ENCODE data around the gene TAMALIN.
A peak's percentile ranks its signal among the peaks of the same experiment; 100 is the strongest.

TAMALIN gene

DNA sequence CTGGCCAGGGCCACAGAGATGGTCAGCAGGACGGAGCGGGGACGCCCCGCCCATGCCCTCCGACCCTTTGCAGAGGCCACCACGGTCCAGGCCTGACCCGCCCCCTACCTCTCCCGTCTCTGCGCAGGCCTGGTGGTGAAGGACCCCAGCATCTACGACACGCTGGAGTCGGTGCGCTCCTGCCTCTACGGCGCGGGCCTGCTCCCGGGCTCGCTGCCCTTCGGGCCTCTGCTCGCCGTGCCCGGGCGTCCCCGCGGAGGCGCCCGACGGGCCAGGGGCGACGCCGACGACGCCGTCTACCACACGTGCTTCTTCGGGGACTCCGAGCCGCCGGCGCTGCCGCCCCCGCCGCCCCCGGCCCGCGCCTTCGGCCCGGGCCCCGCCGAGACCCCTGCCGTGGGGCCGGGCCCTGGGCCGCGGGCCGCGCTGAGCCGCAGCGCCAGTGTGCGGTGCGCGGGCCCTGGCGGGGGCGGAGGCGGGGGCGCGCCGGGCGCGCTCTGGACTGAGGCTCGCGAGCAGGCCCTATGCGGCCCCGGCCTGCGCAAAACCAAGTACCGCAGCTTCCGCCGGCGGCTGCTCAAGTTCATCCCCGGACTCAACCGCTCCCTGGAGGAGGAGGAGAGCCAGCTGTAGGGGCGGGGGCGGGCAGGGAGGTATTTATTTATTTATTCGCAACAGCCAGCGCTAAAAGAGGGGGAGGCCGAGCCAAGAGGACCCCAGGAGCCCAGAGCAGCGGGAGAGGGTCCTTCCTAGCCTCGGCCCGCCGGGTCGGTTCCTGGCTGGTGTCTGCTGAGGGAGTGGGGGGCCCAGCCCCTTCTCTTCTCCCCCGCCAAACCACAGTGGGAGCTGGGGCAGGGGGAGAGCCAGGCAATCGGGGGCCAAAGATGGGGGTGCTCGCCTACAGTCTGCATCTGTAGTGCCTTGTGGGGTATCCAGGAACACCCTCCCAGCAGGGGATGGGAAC lies 8.1 kb downstream of the TAMALIN start:
- DNase-seq (ENCODE audit: low spot score) = no peak

DNA sequence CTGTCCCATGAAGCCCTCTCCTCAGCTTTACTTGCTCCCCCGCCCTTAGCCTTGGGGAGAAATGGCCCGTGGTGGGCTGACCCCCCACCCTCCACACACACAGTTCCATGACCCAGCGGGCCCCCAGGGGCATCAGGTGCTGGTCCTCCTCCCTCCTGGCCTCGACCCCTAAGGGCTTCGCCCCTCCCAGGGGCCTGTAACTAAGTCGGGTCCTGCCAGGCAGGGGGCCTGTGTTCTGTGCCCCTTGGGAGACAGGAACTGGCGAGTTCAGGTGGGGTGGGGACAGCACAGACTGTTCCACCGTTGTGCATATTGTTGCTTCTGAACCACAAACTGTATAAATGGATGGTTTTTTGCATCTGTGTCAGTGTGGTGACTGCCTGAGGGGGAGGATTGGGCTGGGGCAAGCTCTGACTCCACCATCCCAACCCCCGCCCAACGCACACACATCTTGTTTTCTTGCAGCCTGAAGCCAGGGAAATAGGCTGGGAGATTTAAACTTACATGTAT lies 8.8 kb downstream of the TAMALIN start:
- DNase-seq (ENCODE audit: low spot score) = no peak

DNA sequence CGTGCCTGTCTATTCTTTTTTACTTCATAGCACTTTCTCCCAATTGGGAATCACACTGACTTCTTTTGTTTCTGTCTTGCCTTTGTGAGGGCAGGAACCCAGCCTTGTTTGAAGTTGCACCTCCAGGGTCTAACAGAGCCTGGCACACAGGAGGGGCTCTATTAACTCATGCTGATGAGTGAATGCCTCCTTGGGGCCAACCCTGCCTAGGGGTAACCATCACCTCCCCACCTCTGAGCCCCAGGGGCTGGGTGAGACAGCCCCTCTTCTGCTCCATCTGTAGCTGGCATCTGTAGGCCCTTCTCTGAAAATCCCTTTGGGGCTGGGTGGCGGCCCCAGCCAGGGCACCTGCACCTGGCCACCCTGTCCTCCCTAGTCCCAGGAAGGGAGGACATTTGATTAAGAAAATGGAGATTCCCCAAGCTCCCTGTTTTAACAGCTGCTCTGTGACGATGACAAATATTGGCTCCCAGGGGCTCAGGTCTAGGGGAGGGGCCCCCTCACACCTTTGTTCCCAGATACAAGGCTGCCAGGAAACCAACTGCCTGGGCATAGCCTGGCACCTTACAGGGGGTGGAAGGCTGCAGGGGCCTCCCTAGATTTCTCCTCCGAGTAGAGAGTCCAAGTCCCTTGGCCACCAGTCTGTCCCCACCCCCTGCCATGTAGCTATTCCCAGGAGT lies 11.8 kb downstream of the TAMALIN start:
- DNase-seq (ENCODE audit: low spot score) = no peak

DNA sequence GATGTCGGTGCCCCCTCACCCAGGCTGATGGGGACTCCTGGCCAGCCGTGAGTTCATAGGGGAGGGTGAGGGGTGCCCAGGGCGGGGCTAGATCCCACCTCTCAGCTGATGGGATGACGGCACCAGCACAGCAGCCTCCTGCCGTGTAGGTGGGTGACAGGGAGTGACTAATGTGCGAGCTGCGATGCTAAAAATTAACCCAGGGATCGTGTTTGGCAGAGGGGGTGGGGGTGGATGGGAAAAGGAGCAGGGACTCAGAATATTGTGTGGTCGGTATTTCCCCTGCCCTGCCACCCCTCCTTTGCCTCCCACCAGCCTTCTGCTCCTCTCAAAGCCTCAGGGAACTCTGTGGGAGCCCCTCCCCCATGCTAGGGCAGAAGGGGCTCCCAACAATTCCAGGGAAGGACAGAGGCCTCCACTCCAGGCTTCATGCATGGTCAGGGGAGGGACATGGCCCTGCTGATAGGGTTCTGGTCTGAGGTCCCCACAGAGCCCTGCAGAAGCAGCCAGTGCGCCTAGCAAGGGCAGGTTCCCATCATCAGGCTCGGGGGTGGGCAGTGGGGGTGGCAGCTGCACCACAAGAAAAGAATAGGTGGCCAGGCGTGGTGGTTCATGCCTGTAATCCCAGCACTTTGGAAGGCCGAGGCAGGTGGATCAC lies 12.5 kb downstream of the TAMALIN start:
- DNase-seq (ENCODE audit: low spot score) = no peak

DNA sequence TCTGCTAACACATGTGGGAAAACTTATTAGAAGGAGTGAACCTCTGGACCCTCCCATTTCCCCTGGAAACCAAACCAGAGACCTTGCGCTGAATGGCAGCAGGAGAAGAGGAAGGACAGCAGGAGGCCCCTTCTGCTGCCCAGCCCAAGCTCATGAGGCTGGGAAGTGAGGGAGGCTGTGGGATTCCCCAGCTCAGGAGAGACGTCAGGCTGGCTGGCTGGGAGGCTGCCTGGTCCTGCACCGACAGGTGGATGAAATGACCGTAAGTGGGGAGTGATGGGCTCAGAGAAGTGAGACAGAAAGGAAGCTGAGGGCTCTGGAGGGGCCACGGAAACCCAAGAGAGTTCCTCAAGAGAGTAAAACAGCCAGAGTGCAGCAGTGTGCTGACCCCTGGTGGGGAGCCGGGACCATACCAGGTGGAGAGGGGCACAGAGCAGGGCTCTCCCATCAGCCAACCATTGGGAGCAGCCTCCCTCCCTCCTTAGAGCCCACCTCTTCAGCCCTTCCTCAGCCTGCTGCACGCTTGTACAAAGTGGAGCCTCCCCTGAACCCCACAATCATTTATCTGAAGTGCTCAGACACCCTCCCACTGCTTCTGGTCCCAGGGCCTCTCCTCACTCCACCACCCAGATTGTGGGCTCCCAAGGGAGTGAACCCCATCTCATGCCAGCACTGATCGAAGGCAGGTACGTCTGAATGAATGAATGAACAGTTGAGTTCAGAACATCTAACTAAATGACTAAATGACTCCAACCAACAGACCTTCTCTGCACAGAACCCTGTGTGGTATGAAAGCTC lies 14.0 kb downstream of the TAMALIN start:
- peak; percentile 70 for DNase-seq (ENCODE audit: low spot score)

DNA sequence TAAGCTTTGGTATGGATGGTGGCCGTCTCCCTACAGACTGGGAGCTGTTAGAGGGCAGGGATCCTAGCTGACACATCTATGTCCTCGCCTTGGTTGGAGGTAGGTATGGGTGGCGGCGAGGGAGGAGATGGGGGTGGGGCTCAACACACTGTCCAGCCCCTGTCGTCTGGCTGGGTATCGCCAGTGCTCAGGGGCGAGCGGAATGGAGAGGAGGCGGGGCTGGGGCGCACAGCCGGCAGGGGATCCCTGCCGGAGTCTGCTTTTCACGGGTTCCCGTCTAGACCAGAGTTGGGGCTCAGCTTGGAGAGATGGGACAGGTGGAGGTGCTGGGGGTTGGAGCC lies 16.1 kb downstream of the TAMALIN start:
- no peak for DNase-seq (ENCODE audit: low spot score)

DNA sequence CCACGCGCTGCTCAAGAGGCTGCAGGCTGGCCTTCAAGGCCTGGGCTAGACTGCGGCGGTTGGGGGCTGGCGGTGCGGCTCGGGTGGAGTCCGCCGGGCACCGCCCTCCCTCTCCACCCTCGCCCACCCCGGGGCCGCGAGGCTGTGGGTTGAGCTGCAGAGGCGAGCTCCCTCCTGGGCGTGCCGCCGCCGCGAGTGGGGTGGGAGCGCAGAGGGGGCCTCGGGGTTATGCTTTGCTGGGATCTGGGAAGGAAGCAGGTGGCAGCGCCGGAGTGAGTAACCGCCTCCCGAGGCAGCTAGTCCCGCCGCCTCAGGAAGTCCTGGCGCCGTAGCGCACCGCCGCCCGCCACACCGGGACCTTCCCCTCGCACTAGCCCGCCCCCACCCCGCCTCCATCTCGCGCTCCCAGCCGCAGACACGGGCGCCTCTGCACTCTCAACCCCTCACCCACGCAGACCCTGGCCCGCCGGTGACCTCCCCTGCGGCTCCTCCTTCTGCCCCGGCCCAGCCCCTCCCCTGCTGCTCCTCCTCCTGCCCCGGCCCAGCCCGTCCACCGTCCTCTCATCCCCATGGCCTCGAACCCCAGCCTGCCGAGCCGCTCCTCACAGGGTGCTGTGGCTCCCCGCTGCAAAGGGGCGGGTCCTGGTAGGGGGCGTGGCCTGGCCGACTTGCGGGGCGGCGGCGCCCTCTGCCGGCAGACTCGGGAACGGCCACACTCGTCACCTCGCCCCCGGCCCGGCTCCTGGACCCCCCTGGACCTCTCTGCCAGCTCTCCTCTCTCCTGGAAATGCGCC lies 16.6 kb downstream of the TAMALIN start:
- DNase-seq (ENCODE audit: low spot score) = peak; percentile 95

DNA sequence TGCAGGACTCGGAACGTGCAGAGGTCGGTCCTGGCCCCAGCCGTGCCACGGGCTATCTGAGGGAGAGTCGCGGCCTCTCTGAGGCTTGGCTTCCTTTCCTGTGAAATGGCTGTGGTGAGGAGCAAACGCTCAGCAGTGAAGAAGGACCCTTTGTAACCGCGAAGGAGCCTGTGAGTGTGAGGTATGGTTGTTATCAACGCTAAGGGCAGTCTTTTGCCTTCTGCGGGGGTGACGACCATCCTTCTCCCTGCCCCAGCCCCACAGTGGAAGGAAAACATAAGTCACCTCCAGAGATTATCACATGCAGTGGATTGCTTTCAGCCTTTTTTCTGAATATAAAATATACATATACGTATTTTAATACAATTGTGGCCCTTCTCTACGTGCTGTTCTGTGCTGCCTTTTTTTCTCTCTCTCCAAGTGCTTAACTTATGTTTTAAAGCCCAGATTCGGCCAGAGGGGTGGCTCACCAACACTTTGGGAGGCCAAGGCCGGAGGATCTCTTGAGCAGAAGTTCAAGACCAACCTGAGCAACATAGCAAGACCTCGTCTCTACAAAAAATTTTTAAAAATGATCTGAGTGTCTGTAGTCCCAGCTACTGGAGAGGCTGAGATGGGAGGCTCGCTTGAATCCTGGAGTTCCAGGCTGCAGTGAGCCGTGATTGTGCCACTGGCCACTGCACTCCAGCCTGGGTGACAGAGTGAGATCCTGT lies 17.4 kb downstream of the TAMALIN start:
- no peak for DNase-seq (ENCODE audit: low spot score)

DNA sequence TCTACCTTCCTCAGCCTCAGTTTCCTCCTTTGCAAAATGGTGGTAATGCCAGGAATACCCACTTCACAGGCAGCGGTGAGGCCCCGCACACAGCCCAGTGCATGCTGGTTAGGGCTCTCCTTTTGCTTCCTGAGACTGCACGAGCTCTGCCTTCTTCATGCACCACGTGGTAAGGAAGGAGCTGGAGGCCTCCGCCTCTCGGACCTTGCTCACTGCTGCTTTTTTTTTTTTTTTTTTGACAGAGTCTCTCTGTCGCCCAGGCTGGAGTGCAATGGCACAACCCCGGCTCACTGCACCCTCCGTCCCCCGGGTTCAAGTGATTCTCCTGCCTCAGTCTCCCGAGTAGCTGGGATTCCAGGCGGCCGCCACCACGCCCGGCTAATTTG lies 18.1 kb downstream of the TAMALIN start:
- no peak for DNase-seq (ENCODE audit: low spot score)

DNA sequence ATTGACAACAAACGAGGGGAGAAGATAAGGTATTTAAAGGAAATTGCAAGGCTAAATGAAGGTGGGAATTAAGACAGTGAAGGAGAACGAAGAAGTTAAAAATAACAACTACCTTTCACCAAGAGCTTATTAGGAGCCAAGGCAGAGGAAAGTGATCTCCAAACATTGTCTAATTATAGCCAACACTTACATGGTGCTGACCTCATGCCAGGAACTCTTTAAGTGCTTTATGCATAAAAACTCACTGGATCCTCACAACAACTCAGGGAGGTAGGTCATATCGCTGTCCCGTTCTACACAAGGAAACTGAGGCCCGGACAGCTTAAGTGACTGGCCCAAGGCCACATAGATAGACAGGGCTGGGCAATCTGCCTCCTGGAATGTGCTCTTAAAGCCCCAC lies 19.5 kb downstream of the TAMALIN start:
- DNase-seq (ENCODE audit: low spot score) = no peak

DNA sequence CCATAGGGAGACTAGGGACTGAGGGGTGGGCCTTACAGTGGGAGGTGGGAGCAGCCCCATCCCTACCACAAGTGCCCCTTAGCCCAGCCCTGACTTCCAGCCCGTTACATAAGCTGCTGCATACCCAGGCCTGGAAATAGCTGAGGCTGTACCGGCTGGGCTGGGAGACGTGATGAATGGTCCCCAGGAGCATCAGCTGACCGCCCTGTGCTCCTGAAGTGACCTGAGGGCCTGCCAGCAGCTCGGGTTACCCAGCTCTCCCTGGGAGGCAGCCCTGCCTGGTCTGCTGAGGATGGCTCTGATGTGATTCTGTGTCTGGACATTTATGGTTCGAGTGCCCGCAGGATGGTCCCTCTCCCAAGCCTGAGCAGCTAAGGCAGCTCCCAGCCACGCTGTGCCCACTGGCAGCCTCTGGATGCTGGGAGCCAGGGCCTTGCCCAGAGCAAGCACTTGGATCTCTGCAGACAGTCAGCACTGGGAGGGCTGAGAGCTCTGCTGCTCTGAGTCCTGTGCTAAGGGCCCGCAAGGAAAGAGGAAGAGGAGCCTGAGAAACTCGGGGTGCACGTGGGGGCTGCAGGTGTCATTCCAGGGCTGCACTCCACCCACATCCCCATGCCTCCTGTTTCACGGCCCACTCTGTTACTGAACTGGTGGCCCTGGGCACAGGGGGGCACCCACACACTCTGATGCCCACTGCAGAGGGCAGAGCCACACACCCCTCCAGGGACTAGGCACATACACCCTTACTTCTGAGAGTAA lies 20.5 kb downstream of the TAMALIN start:
- DNase-seq (ENCODE audit: low spot score) = no peak

DNA sequence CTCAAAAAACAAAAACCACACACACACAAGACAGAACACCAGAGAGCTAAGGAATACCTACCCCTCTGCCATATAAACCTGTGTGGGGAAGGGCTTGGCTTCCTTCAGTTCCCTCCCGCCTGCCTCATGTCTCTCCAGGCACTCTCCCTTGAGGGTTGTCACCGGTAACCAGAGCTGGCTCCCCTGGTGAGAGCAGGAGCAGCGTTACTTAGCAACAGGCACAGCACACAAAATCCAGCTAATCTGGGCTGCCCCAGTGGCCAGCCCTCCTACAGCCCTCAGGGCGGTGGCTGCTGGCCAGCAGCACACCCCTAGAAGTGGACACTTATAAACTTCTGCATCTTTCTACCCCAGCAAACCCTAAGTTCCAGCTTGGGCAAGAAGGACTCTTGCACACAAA lies 22.9 kb downstream of the TAMALIN start:
- DNase-seq (ENCODE audit: low spot score) = no peak

DNA sequence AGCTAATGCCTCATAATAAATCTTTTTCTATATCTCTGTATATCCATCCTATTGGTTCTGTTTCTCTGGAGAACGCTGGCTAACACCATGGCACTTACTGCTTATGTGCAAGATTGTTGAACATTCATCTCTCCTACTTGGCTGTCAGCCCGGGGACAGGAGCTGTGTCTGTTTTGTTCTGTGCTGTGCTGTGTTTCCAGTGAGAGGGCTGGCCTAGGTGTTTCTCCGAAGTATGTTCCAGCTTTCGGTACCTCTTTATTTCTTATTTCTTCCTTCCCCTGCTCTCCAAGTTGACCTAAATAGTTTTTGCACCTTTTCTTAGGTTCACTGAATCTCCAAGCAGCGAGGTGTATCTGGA lies 25.7 kb downstream of the TAMALIN start:
- DNase-seq (ENCODE audit: low spot score) = peak; percentile 55

DNA sequence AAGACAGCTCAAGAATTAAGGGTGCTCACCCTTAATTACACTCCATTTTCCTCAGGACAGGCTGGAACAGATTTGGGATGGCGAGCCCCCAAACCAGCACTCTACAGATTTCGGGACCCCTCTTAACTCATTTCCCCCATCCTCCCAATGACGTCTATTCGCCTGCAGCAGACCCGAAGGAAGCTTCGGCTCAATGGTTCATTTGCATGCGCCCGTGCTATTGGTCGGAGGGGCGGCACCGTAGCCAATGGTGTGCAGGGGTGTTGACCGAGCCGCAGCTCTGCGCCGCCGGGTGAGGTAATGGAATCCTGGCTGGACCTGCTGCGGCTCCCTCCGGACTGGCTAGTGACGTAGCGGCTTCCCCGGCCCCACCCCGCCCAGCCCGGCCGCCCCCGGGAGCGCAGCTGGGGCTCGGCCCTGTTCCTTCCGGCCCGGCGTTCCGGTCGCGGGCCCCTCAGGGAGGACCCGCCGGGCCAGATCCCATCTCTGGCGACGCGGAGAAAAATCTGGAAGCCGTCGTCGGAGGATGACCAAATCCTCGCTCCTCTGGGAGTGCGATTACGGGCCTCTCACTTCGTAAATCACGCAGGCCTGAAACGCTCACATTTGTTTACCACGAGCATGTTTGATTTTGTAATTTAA lies 26.2 kb downstream of the TAMALIN start:
- peak; percentile 98 for DNase-seq (ENCODE audit: low spot score)

DNA sequence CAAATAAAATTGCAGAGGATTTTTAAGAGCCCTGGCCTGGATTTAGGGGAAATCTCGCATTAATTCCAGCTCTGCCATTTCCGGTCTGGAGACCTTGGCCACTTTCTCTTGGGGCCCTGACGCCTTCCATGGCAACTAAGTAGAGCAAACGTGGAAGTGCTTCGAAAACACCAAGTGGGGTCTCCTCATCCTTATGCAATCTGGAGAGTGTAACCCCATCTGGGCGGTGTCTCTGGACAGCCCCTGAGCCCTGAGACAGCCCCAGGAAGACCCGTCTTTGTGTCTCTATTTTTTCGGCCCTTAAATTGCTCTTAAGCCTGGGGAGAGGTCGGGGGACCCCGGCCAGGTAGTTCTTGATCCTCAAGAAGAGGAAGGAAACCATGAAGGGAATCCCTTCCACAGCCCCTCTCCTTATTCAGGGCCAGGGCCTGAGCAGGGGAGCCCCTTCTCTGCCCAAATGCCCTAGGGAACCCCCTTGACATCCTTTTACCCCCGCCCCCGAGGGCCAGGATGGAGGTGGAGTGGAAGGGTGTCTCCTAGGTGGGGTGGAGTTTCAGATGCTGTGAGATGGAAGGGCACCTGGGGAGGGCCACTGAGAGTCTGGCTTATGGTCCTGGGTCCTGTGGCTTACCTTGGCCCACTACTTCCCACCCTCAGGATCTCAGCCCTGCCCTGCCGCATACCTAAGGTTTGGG lies 26.8 kb downstream of the TAMALIN start:
- DNase-seq (ENCODE audit: low spot score) = no peak

DNA sequence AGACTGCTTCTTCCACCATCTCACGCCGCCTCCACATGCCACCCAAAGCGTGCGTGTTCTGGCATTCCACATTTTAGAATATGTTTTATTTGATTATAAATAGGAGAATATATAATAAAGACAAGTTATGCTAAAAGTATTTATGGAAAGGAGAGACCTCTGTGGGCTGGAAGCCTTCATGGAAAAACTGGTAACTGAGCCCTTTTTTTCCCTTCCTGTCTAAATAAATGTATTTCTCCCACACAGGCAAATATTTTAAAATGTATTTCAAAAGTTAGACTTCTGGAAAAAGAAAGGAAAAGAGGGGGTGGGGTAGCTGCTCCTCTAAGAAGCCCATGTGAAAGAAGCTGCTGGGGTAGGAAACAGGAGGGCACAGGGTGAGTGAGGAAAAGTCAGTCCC lies 28.4 kb downstream of the TAMALIN start:
- DNase-seq (ENCODE audit: low spot score) = no peak

DNA sequence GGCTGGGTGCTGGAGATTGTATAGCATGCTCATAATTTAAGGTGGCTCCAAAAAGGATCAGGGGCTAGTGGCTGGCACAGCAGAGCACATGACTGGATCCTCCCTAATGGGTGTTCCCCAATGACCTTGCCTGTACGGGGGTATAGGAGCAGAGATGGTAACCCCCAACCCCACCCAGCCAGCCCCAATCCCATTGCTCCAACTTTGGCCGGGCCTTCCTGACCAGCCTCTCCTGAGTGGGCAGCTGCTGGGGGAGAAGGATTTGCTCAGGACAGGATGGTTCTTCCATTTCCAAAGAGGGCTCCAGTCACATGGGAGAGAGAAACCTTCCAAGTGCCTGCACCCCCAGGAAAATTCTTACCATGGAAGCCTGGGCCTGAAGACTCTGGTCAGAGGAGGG lies 29.2 kb downstream of the TAMALIN start:
- DNase-seq (ENCODE audit: low spot score) = no peak

DNA sequence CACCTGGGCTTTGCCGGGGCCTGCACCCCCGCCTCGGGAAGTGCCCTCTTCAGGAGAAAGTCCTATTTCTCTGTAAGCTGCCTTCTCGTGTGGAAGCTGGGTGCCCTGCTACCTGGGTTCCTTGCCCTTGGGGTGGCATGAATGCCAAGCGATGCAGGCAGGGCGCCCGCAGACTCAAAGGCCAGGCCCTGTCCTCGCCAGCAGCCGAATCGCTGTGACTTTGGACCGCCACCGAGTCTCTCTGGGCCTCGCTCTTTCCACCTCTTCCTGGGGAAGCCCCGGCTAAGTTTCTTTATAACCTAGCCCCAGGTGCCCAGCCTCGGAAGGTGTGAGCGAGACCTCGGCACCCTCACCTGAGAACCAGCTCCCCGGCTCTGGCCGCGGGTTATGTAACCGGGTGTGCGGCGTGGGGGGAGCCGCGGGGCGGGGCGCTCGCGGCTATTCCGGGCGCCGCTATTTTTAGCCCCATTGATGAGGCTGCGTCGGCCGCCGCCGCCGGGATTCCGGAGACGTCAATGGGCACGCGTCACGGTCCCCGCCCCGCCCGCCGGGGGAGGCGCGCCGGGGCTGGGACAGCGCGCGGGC lies 29.9 kb downstream of the TAMALIN start:
- DNase-seq (ENCODE audit: low spot score) = peak; percentile 94

Measured in GM03348 (cell line).